OCI-LY7 (cell line): ENCODE data around the gene ZC2HC1C. TPM values are rescaled to one million over a fixed set of nuclear protein-coding genes. Genes with fewer than 3 reads are reported as not detected.

Experiments
- BruUV-seq: library from RNA; stranded (reverse); fragments of 400-500 nt; replicated peaks from 2 replicates; lab custom pipeline; 2021; lab: Mats Ljungman, UMichigan
- CTCF ChIA-PET: fragments of 300-600 bp; sonication (Branson Sonifier 250); formaldehyde crosslinking; loops from one replicate; lab custom pipeline; 2022; ENCODE audit warnings: antibody characterized with exemption; ENCODE audit not compliant: unreplicated experiment; lab: Charles Lee
- POLR2A ChIA-PET: fragments of 300-600 bp; sonication (Branson Sonifier 250); formaldehyde crosslinking; loops from one replicate; lab custom pipeline; 2022; ENCODE audit warnings: antibody characterized with exemption; lab: Charles Lee
- DNase-seq: peaks from one replicate; pipeline ENCODE4 v3.0.0-alpha.2; 2015; ENCODE audit warnings: low spot score
- H2AFZ ChIP-seq: fragments of 200-600 bp; sonication (generic), shearing (Covaris generic); 2 replicates; pipeline ENCODE4 v1.6.1; 2014; ENCODE audit warnings: mild to moderate bottlenecking, antibody characterized with exemption, low read length, moderate library complexity
- H3K27ac ChIP-seq: fragments of 200-600 bp; sonication (generic); 2 replicates; pipeline ENCODE4 v1.5.1; 2014; ENCODE audit warnings: mixed run types, low read depth, mild to moderate bottlenecking, moderate library complexity, low read length, inconsistent platforms; ENCODE audit not compliant: poor library complexity, severe bottlenecking
- H3K36me3 ChIP-seq: fragments of 200-600 bp; sonication (generic); 2 replicates; pipeline ENCODE4 v1.6.1; 2014; ENCODE audit warnings: mild to moderate bottlenecking, antibody characterized with exemption, low read length, moderate library complexity, mixed read lengths; ENCODE audit not compliant: insufficient read depth
- H3K4me1 ChIP-seq: fragments of 200-600 bp; sonication (generic); 2 replicates; pipeline ENCODE4 v1.5.1; 2014; ENCODE audit warnings: mild to moderate bottlenecking, low read length; ENCODE audit not compliant: insufficient read depth, poor library complexity, severe bottlenecking
- H3K4me2 ChIP-seq: fragments of 200-600 bp; sonication (generic); 2 replicates; pipeline ENCODE4 v1.6.1; 2014; ENCODE audit warnings: mild to moderate bottlenecking, low read length
- H3K4me3 ChIP-seq: fragments of 200-600 bp; sonication (generic); 2 replicates; pipeline ENCODE4 v1.5.1; 2014; ENCODE audit warnings: mild to moderate bottlenecking, low read depth, low read length; ENCODE audit not compliant: poor library complexity, severe bottlenecking
- H3K79me2 ChIP-seq: fragments of 200-600 bp; sonication (generic); 2 replicates; pipeline ENCODE4 v1.6.1; 2016; ENCODE audit warnings: low read depth, mild to moderate bottlenecking, low read length, moderate library complexity, mixed read lengths; ENCODE audit not compliant: insufficient read depth
- H3K9me2 ChIP-seq: fragments of 200-600 bp; sonication (generic); 2 replicates; pipeline ENCODE4 v1.6.1; 2016; ENCODE audit warnings: mild to moderate bottlenecking, low read length, mixed read lengths; ENCODE audit not compliant: insufficient read depth
- H3K9me3 ChIP-seq: fragments of 200-600 bp; sonication (generic); 2 replicates; pipeline ENCODE4 v1.6.1; 2014; ENCODE audit warnings: mild to moderate bottlenecking, mixed run types, low read length, mixed read lengths
- H4K20me1 ChIP-seq: fragments of 200-600 bp; sonication (generic); 2 replicates; pipeline ENCODE4 v1.6.1; 2014; ENCODE audit warnings: mild to moderate bottlenecking, antibody characterized with exemption, low read length, moderate library complexity, mixed read lengths; ENCODE audit not compliant: insufficient read depth
- CTCF ChIP-seq: fragments of 200-600 bp; sonication (generic); conservative IDR thresholded peaks from 2 replicates; pipeline ENCODE4 v1.5.1; 2014; ENCODE audit warnings: mild to moderate bottlenecking, antibody characterized with exemption, low read length, moderate library complexity, mixed read lengths
- EZH2phosphoT487 ChIP-seq: fragments of 200-600 bp; sonication (generic); IDR thresholded peaks from 2 replicates; pipeline ENCODE4 v1.6.1; 2018; ENCODE audit warnings: low read depth, borderline replicate concordance, mild to moderate bottlenecking, mixed run types, antibody characterized with exemption, low read length, moderate library complexity, mixed read lengths
- intact Hi-C: fragments of 100-400 bp; cut with micrococcal nuclease; formaldehyde crosslinking; loops from one replicate; pipeline ENCODE4 v1.10.0; 2022; ENCODE audit not compliant: unreplicated experiment
- total RNA-seq, 2 experiments: library from RNA; depleted of rRNA in 1 of 2; stranded (reverse); fragments of >200 nt in 1 of 2; shearing (Covaris generic) in 1 of 2; gene quantifications; 2 replicates each; pipeline ENCODE4 v1.2.3, GENCODE V29; 2014 to 2022

Gene ZC2HC1C
- total RNA-seq, 2 experiments from 2014 or later, result 3.4 to 3.7 TPM

GRCh38 chr14:75050852-75051555 is 18.4 kb upstream of the ZC2HC1C start, which contains the start of gene MLH3:
MLH3 (minus strand) TSS chr14:75051467; CDS start chr14:75049655, 1,812 bp downstream.
- intact Hi-C loops, result no loop called here
- peak within 1 kb of the TSS; percentile 44 for H3K4me2 ChIP-seq
- H2AFZ ChIP-seq, result peak within 1 kb of the TSS; percentile 45
- ChIA-PET POLR2A (interaction anchor here (0.6 to 0.9 kb wide), 2 partner anchors 18 to 479 kb away, joined by 3 to 5 read pairs; partner anchors contain the start of gene ZC2HC1C), CTCF (no interaction called here)
- DNase-seq, result peak; percentile 68
- H3K4me3 ChIP-seq, result peak within 1 kb of the TSS; percentile 60
- no peaks in the 10 kb centered on the region for H3K79me2 ChIP-seq
- peaks cover 9% of the 10 kb centered on the region for H3K4me1 ChIP-seq
- no peaks in the 10 kb centered on the region for H3K9me2 ChIP-seq
- H4K20me1 ChIP-seq, result no peaks in the 10 kb centered on the region
- H3K9me3 ChIP-seq, result no peaks in the 10 kb centered on the region
- peaks cover 29% of the 10 kb centered on the region; the same call in 1 of the 2 replicates for H3K36me3 ChIP-seq
- no peak within 1 kb of the TSS for H3K27ac ChIP-seq
- no TSS peak for BruUV-seq
- TF ChIP-seq EZH2phosphoT487 (no peak), CTCF (0 out of 2 replicates have a peak, but pooled peaks have one; percentile 19)

- Histone ChIP-seq H3K4me1 (peaks cover 9% of the 10 kb centered on the region), H3K9me2 (no peaks in the 10 kb centered on the region), H3K79me2 (no peaks in the 10 kb centered on the region), H4K20me1 (no peaks in the 10 kb centered on the region), H3K9me3 (no peaks in the 10 kb centered on the region), H3K4me2 (peak overlapping the region; percentile 44), H3K4me3 (peak overlapping the region; percentile 60), H2AFZ (peak overlapping the region; percentile 45; the same call in 1 of the 2 replicates), H3K36me3 (peaks cover 29% of the 10 kb centered on the region; the same call in 1 of the 2 replicates), H3K27ac (no peak overlapping the region)
- DNase-seq, result no peak
- POLR2A ChIA-PET, result interaction anchor here (0.6 to 0.9 kb wide), 3 partner anchors 18 to 479 kb away, joined by 3 to 5 read pairs (median 3); partner anchors contain the start of gene ZC2HC1C
- no TSS peak for BruUV-seq
- intact Hi-C loops, result no loop called here
- CTCF ChIA-PET, result no interaction called here
- TF ChIP-seq EZH2phosphoT487, result no peak
- TF ChIP-seq CTCF, result no peak
Measured at GRCh38 chr14:75051556-75051899, 17.9 kb upstream of the ZC2HC1C start.
